HG02852 (cell line): ENCODE data around the gene CCNK.
A peak's percentile ranks its signal among the peaks of the same experiment; 100 is the strongest.

Source experiments
- ATAC-seq: cut with Tn5 transposase; IDR thresholded peaks from one replicate; pipeline ENCODE4 v1.9.1; 2021; ENCODE audit warnings: mild to moderate bottlenecking, moderate library complexity; ENCODE audit not compliant: unreplicated experiment

Gene CCNK

DNA sequence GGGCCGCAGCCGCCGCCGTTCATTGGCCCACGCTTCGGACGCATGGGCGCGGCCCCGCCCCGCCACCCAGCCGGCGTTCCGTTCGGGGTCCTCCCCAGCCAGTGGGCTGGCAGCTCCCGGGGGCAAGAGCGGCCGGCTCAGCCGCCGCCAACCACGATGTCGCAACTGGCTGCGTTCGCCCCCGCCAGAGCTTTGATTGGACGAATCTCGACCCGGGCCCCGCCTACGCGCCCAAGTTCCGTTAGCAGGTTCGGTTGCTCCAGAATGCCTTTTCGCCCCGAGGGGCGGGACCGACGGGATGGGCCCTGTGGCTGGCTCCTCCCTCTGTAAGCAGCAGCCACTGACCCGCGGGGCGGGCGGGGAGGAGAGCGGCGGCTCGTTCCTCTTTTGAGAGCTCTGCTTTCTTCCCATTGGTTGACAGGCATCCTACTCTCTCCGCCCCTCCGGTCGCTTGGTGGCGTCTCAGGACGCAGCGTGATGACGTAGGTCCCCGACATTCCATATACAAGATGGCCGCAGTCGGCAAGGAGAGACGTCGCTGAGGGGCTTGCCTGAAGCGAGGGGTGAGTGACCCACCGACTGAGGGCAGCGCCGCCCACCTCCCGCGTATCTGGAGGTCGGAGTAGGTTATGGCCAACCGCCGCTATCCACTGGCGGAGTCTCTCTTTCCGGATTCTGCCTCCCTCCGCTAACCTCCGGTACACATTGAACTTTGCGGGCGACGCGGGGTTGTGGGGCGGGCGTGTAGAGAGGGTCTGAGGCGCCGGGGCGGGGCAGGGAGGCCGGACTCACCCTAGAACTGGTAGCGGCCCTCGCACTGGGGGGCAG, at the start of gene CCNK:
Gene CCNK (plus strand): TSS at position 493 of the 828 bp plus-strand sequence. CDS start 11,269 bp downstream, outside the sequence.
- peak; percentile 86 for ATAC-seq

DNA sequence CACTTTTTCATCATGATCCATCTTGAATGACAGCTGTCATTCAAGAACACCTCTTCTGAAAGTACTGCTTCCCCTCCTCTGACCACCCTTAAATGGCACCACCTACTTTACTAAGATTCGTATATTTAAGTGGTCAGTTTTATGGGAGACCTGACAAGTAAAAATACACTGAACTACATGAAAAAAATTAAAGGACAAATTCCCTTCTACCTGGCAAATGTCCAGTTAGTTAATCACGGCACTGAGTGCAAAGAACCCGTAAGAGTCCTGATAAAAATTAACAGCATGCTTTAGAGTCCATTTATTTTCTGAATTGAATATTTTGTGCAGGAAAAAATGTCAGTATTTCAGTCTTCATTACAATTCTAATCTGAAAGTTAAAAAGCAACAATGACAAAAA, 49.2 kb upstream of the CCNK start:
- no peak for ATAC-seq

DNA sequence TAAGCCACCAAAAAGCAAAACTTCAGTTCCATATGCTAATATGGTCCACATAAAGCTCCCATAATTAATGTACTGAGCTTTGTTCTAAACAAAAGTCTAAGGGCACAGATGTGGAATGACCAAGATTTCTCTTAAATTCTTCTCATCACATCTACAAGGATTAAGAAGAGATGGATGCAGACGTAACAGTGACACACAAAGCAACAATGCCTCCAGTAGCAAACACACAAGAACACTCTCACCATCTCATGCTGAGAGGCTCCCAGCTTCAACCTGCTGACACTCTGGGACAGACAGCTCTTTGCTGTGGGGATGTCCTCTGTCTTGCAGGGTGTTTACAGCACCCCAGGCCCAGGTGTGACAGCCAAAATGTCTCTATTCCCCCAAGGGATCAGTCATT, 48.7 kb upstream of the CCNK start:
- no peak for ATAC-seq

DNA sequence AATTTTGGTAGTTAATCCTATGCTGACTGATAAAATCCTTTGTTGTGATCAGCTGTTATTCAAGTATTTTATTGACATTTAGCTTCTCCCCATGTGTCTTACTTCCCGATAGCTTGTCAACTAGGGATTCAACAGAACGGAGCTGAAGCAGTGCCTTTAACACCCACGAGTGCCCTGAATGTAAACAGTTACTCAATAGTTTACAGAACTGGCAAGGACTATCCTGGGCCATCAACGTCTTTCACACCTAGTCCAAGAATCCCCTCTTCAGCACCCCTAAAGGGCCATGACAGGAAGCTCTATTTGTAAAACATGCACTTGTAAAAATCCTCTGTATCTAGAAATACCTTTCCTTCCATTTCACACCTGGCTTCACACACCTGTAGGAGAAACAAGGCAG, 45.9 kb upstream of the CCNK start:
- ATAC-seq = no peak

DNA sequence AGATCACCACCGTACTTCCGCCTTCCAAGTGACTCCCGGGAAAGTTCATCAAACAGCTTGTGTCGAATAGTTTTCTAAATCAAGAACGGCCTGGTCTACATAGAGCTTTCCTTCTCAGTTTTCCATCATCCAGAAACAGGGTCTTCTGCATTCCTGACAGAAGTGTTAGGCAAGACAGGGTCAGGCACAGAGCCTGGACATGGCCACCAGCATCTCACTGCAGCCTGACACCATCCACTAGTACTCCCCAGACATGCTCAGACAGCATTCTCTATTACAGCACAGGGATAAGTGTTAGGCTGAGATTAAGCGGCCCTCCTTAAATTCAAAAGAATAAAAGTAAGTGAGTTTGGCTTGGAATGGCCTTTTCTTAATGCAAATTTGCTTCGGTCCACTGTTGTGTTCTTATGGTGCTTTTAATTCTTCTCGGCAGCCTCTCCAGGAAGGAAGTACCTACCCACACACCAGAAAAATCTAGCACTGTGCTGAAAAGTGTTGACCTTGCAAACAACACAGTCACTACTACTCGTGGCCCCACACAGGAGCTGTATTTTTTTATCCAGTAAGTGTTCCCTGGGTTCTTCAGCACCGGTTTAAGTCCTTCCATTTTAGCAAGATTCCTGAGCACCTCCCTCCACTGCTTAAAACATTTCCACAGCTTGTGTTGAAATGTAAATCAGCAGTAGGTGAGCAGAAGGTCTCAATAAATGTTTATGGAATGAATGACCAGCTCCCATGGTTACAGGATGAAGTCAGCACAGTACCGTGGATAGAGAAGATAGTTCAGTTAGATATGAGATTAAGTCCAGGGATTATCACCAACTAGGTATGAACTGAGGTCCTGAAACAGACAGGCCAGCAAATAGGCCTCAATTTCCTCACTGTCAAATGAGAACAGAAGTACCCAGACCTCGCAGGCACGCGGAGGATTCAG, 44.7 kb upstream of the CCNK start:
- no peak for ATAC-seq

DNA sequence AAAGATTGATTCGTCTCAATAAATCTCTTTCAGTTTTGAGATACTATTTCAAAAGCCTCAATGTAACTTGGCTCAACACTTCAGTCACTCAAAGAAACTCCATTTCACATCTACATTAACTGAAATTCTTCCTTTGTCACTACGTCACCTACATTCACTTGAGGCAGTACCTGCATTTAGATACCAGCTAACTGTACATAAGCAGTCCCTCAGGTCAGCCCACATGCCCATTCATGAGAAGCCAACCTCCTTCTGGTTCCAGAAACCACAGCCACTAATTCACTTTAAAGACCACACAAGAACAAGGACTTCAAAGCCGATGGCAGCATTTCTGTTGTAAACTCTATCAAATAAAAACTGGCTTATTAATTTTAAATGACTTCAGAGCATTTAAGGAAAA, 43.5 kb upstream of the CCNK start:
- ATAC-seq = no peak

DNA sequence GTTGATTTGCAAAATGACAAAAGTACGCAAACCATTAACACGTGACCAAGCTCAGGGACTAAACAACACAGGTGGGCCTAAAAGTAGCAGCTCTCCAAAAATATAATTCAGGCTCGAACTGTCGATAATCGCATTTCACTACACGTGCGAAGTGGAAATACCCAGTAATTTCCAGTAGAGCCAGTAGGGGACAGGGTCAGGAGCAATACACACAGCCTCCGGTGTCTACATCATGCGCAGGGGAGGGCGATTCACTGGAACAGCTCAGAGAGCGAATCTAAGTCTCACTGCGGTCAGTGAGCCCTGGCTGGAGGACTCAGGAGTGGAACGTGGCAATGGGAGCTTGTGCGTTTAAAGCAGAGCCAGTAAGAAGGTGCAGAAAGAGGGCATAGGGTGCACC, 40.9 kb upstream of the CCNK start:
- no peak for ATAC-seq

DNA sequence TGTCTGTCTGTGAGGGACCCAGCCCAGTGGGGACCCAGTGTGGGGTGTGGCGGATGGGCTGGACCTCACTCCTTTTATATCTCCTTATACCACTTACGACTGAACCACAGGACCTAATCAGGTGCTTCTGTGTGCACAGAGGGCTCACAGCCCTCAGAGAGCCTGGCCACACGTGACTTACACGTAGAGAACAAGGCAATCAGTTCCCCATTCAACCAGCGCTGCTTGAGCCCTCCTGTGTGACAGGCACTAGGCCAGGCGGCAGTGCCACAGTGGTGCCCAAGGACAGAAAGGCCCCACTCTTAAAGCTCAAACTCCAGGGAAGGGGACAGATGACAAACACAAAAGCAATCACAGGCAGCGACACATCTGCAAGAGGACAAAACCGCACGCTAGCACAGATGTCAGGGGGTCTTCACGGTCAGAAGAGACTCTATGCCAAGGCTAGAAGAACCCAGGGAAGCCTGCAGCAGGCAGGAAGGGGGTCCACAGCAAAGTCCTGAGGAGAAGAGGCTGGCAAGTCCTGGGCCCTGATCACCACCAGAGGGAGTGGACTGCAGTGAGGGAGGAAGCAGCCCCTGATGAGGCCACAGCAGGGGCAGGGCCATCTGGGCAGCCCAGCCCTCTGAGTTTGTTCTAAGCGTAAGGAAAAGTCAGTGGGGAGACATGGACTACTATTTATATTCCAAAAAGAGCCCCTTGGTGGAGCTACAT, 39.9 kb upstream of the CCNK start:
- no peak for ATAC-seq

DNA sequence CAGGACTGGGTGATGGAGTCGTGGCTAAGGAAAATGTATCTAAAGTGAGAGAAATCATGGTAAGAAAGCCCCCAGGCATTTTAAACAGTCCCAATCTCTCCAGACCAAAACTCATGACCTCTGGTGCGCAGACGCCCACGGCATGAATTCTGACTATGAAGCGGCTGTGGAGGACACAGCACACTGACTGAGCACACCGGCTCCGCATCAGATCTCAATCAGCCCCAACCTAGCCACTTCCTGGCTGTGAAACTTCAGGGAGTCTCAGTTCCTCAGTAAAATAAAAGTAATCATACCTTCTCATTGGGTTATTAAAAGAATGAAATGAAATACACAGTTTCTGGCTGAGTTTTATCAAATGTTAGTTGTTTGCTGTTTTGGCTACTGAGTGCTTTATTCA, 39.3 kb upstream of the CCNK start:
- ATAC-seq = no peak

DNA sequence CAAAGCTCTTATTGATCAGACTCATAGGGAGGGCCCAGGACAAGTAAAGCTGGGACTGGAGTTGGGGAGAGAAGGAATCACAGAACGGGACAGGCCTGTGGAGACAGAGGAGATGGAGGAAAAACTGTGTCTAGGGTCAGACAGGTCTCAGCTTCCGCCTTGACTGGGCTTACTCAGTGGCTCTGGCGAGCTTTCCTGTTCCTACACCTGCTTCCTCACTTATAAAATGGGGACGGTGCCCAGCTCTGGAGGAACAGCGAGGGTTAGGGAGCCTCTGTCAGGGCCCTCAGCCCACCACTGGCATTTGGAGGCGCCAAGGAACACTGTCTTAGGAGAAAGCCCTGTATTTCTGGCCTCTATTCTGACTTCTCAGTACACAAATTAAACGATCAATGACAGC, 35.3 kb upstream of the CCNK start:
- ATAC-seq = no peak

DNA sequence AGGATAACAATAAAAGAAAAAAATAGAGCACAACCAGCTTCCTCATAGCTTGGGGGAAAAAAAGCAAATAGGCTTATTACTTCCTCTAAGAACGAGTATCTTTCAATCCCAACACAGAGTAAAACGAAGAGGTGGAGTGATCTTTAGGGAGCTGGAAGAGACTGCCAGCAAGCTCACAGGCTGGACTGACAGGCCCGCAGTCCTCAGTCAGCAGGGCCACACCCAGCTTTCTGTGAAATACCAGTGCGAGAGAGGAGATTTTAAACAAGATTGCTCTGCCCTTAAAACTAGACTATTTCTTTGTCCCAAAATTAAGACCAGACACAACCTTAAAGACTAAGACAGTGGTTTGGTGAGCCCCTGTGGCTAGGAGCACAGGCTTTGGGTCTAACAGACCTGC, 33.5 kb upstream of the CCNK start:
- ATAC-seq = no peak

DNA sequence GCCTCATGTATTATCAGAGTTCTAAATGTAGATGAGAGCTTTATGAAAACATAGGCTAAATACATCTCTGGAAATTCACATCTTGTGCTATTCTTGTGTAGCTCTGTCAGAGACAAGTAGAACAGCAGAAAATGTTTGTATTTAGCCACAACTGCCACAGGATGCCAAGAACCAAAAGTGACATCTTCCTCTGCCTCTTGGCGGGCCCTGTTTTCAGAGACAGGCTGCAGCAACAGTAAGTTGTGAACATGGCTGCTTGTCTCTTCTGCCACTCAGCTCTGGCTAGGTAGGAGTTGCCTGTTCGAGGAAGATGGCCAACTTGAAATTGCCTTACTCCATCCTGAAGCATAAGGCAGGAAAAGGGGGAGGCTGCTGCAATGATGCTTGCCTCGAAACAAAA, 30.9 kb upstream of the CCNK start:
- no peak for ATAC-seq

DNA sequence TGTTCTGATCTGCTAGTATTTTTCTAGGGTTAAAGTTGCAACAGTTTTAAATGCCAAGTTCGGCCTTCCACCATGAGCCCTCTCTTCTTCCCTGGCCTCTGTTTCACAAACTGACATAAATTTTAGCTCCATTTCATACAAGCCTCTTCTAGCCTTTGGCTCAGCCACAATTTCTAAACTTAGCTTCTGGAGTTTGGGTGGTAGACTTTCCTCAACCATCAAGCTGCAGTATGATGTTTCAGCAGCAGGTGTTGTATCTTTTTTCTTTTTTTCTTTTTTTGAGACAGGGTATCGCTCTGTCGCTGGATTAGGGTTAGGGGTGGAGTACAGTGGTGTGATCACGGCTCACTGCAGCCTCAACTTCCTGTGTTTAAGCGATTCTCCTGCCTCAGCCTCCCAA, 30.0 kb upstream of the CCNK start:
- no peak for ATAC-seq

DNA sequence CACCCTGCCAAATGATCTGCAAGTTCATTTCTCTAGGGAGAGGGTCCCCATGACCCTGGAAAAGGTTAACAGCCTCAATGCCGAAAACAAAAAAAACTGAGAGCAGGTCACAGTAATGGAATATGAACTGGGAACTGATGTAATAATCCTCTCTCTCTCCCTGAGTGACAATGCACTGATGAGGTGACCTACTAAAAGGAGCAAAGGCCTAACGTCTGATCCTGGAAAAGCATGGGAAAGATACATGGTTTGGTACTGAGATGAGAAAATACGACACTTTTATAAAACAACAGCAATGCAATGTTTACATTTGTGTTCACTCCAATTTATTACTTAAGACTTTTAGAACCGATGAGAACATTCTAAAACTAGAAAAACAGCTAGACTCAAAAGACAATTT, 28.2 kb upstream of the CCNK start:
- ATAC-seq = no peak

DNA sequence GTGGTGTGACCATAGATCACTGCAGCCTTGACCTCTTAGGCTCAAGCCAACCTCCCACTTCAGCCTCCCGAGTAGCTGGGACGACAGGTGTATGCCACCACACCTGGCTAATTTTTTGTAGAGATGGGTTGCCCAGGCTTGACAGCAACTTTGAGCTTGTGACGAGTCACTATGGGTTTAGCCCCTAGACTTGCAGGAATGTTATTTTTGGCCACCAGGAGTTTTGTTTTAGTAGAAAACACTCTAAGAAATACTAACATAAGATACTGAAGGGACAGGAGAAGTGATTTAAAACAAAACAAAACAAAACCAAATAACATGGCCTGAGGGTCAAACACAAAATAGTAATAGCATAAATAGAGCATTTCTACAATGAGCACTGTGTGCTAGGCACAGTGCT, 27.0 kb upstream of the CCNK start:
- no peak for ATAC-seq

DNA sequence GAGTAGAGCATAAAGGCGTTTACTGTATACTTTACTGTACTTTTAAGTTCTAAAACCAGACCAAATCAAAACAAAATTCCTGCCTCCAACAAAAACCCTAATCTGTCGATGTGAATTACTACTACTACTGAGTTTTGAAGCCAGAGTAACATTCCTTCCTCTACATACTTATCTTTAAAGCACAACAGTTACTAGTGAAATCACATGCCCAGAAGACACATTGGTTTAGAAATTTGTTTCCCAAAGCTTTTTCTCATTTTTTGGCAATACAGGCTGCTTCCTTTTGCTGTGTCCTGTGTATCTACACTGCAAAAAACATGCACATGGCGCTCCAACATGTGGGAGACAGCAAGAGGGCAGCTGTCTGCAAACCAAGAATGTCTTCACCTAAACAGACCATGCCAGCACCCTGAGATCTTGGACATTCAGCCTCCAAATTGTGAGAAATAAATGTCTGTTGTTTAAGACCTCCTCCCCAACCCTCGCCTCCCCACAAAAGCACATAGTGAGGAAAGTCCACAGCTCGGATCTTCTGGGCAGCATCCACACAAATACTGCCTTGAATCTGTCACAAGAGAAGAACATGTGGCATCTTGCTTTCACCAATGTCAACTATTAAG, 21.6 kb upstream of the CCNK start:
- ATAC-seq = no peak

DNA sequence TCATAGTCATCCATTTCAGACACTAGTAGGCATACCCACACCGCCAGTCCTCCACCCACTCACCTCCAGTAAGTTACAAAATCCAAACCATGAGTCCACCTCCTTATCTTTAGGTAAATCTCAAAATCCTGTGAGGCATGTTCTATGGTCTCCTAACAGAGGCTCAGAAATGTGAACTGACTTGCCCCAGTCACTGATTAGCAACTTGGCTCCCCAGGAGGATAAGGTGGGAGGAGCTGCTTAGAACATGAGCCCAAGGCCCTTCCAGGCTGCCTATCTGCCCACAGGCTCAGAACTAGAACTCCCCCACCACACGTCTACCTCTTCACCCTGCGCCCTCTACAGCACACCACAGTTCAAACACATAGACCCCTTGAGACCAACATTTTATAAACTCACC, 20.4 kb upstream of the CCNK start:
- no peak for ATAC-seq

DNA sequence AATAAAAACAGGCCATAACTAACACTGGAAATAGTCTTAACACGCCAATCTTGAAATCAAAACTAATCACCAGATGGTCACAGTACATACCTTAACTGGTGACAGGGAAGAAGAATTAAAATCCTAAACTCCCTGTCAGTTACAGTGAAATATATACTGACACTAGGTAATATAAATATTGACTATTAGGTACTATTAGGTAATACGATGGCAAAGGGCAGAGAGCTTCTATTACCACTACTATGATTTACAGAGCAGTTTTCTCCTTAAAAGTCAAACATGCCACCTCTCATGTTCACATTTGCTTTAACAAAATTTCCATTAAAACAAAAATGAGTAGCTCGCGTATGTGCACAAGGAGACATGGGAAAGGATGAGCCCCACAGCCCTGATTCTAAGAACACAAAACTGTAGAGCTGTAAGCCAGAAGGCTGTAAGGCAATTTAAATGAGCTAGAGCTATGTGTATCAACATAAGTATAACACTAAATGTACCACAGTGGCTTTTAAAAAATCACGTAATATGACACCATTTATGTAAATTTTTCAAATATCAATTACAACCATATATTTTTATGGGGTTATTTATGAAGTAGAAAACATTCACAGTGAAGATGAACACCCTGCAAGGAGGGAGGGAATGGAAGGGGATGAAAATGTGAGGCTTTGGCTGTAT, 19.7 kb upstream of the CCNK start:
- no peak for ATAC-seq

DNA sequence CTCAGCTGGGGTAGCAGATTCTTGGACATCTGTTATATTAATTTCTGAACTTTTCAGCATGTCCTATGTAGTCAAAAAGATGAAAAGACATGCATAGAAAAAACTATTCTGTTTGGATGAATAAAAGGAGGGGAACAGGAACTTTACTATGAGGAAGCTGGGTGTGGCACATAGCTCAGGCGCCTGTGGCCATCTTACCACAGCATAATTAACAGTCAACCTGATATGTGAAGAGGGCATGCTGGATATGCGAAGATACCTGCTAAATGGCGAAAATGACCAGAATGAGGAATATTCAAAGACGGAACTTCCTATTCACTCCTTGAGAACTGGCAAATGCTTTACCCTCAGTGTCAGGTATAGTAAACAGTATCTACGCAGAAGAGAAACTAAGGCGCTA, 19.0 kb upstream of the CCNK start:
- ATAC-seq = no peak

DNA sequence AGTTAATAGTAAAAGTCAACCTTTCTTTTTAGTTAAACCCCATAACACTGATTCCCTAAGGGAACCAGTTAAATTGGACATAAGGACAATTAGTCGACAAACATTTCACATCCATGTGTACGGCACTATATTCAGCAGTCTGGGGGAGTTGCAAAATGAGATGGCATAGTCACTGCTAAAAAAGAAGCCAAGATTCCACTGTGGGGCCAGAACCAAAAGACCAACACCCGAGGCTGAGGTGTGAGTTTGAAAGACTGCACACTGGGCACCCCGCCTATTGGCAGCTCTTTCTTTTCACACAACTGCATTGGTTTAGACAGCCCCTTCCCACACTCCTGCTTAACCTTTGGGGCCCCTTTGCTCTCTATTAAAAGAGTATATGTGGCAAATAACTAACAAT, 17.2 kb upstream of the CCNK start:
- no peak for ATAC-seq
